ENCODE data around the gene BNIP3.

The BNIP3 gene

GRCh38 chr10:131946880-131947279 lies 34.8 kb downstream of the BNIP3 start:
- no peak for TF ChIP-seq CTCF (IDR thresholded peaks at IDR 0.05)

GRCh38 chr10:131946321-131946751 lies 35.4 kb downstream of the BNIP3 start:
- H3K4me1 ChIP-seq: peaks cover 0 to 28% (median 20%) of the 10 kb centered on the region in 4 donors
- H3K27ac ChIP-seq: peak overlapping the region; percentile 51 to 65
- DNase-seq: peak in 1 of 2 donors; percentile 62
- intact Hi-C loops (cut with DNase I; ENCODE audit: low total_unique reads): no loop called here
- H3K27me3 ChIP-seq: no peaks in the 10 kb centered on the region
- H3K4me3 ChIP-seq: peak overlapping the region in 1 of 2 donors; percentile 17
- no peaks in the 10 kb centered on the region for H3K9me3 ChIP-seq
- peaks cover 18 to 70% (median 63%) of the 10 kb centered on the region in 3 donors for H3K36me3 ChIP-seq
- TF ChIP-seq CTCF (IDR thresholded peaks at IDR 0.05): no peak

More at GRCh38 chr10:131946880-131947279, 34.8 kb downstream of the BNIP3 start:
- Histone ChIP-seq H3K4me3 (no peak overlapping the region), H3K27me3 (no peaks in the 10 kb centered on the region), H3K36me3 (peaks cover 23 to 70% (median 63%) of the 10 kb centered on the region in 3 donors), H3K4me1 (peaks cover 0 to 28% (median 20%) of the 10 kb centered on the region in 4 donors), H3K27ac (peak overlapping the region in 1 of 2 donors; percentile 65), H3K9me3 (no peaks in the 10 kb centered on the region)
- DNase-seq: peak in 1 of 2 donors; percentile 40
- intact Hi-C loops (cut with DNase I; ENCODE audit: low total_unique reads): no loop called here

- peaks cover 18 to 72% (median 67%) of the 10 kb centered on the region in 3 donors for H3K36me3 ChIP-seq
- peaks cover 0 to 28% (median 20%) of the 10 kb centered on the region in 4 donors for H3K4me1 ChIP-seq
- no peaks in the 10 kb centered on the region for H3K27me3 ChIP-seq
- no peaks in the 10 kb centered on the region for H3K9me3 ChIP-seq
- DNase-seq: peak in 1 of 2 donors; percentile 58
- intact Hi-C loops (cut with DNase I; ENCODE audit: low total_unique reads): no loop called here
- TF ChIP-seq CTCF (IDR thresholded peaks at IDR 0.05): no peak
- peak overlapping the region in 1 of 2 donors; percentile 65 for H3K27ac ChIP-seq
- H3K4me3 ChIP-seq: no peak overlapping the region
Measured at GRCh38 chr10:131944976-131945695, 36.6 kb downstream of the BNIP3 start.

- Histone ChIP-seq H3K4me3 (no peak overlapping the region), H3K9me3 (no peaks in the 10 kb centered on the region), H3K27me3 (no peaks in the 10 kb centered on the region), H3K36me3 (peaks cover 18 to 71% (median 64%) of the 10 kb centered on the region in 3 donors), H3K4me1 (peaks cover 0 to 28% (median 20%) of the 10 kb centered on the region in 4 donors), H3K27ac (no peak overlapping the region)
- TF ChIP-seq CTCF (IDR thresholded peaks at IDR 0.05): no peak
- intact Hi-C loops (cut with DNase I; ENCODE audit: low total_unique reads): no loop called here
- DNase-seq: peak in 1 of 2 donors; percentile 54
Measured at GRCh38 chr10:131944412-131944811, 37.3 kb downstream of the BNIP3 start.

GRCh38 chr10:131943021-131943814 lies 38.5 kb downstream of the BNIP3 start:
- H3K27ac ChIP-seq: no peak overlapping the region
- no peak for TF ChIP-seq CTCF (IDR thresholded peaks at IDR 0.05)
- no peak overlapping the region for H3K4me3 ChIP-seq
- no peaks in the 10 kb centered on the region for H3K9me3 ChIP-seq
- peaks cover 11 to 67% (median 59%) of the 10 kb centered on the region in 3 donors for H3K36me3 ChIP-seq
- no peak for DNase-seq
- H3K4me1 ChIP-seq: peaks cover 0 to 28% (median 20%) of the 10 kb centered on the region in 4 donors
- intact Hi-C loops (cut with DNase I; ENCODE audit: low total_unique reads): no loop called here
- no peaks in the 10 kb centered on the region for H3K27me3 ChIP-seq

Data from tibial artery (tissue), 4 donors.